HL-60 (cell line): ENCODE results near the gene ICAM1.
A peak's percentile ranks its signal among the peaks of the same experiment; 100 is the strongest.

Source experiments
- DNase-seq, 2 experiments: peaks; one replicate each; pipeline ENCODE4 v3.0.0-alpha.2; 2010 to 2020; ENCODE audit warnings: low read depth in 1 of 2, low spot score in 1 of 2
- H3K27ac ChIP-seq: fragments of 250-450 bp; sonication (Bioruptor Pico); replicated peaks from 2 replicates; pipeline ENCODE4 v1.5.1; 2020; ENCODE audit warnings: mild to moderate bottlenecking, moderate library complexity
- H3K27me3 ChIP-seq: fragments of 250-450 bp; sonication (Bioruptor Pico); 2 replicates; pipeline ENCODE4 v1.5.1; 2021; ENCODE audit warnings: mild to moderate bottlenecking, moderate library complexity; ENCODE audit not compliant: insufficient read depth, poor library complexity, severe bottlenecking
- H3K4me3 ChIP-seq: replicated peaks from 2 replicates; pipeline ENCODE4 v1.5.1; 2011; ENCODE audit warnings: mild to moderate bottlenecking, control low read depth, low read length; ENCODE audit not compliant: insufficient read depth
- GABPA ChIP-seq: IDR thresholded peaks from 2 replicates; pipeline ENCODE4 v1.6.1; 2012; ENCODE audit warnings: low read depth
- POLR2AphosphoS5 ChIP-seq: IDR thresholded peaks from 2 replicates; pipeline ENCODE4 v1.6.1; 2012; ENCODE audit warnings: low read depth
- SPI1 ChIP-seq: IDR thresholded peaks from 2 replicates; pipeline ENCODE4 v1.6.1; 2012; ENCODE audit warnings: low read depth, mild to moderate bottlenecking, borderline replicate concordance
- TF ChIP-seq, protein P1 (sequence below): IDR thresholded peaks from one replicate; pipeline ENCODE4 v1.5.1; 2011; ENCODE audit warnings: low read length, control low read depth, inconsistent platforms; ENCODE audit not compliant: insufficient read depth
- TF ChIP-seq, protein P2 (sequence below): IDR thresholded peaks from 2 replicates; pipeline ENCODE4 v1.6.1; 2012; ENCODE audit warnings: low read depth; ENCODE audit not compliant: insufficient replicate concordance

The ICAM1 gene

DNA sequence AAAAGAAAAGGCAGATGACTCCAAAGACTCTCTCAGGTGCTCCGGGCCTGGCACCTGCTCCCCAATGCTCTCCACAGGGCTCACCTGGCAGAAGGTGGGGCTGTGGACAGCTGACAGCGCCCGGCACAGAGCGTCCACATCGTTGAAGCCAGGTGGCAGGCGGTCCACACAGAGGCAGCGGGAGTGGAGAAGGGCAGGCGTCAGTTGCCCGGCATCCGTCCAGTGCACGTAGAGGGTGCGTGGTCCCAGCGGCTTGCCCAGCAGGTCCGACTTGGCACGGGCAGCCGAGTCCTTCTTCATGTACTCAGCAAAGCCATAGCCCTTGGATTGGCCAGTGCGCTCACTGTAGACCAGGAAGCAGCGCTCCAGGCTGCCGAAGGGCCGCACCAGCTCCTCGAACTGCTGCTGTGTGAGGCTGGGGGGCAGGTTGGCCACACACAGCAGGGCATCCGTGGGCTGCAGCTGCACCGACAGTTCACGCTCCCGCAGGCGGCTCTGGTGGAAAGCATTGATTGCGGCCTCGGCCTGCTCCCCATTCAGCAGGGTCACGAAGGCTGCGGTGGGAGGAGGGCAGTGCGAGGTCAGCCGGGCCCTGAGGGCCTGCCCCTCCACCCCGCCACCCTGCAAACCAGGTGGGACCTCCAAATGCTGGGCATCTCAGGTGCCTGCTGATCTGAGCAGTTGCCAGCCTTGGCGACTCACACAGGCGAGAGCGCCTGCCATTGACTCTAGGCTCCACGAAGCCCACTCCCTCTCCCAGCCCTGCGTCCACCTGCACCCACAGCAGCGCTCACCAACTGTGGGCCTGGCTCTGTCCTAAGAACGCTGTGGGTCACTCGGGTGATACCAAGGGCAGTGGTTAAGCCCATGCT, 57.9 kb downstream of the ICAM1 start:
- TF ChIP-seq POLR2AphosphoS5 (no peak), GABPA (no peak), SPI1 (no peak)
- TF ChIP-seq, protein P1, sequence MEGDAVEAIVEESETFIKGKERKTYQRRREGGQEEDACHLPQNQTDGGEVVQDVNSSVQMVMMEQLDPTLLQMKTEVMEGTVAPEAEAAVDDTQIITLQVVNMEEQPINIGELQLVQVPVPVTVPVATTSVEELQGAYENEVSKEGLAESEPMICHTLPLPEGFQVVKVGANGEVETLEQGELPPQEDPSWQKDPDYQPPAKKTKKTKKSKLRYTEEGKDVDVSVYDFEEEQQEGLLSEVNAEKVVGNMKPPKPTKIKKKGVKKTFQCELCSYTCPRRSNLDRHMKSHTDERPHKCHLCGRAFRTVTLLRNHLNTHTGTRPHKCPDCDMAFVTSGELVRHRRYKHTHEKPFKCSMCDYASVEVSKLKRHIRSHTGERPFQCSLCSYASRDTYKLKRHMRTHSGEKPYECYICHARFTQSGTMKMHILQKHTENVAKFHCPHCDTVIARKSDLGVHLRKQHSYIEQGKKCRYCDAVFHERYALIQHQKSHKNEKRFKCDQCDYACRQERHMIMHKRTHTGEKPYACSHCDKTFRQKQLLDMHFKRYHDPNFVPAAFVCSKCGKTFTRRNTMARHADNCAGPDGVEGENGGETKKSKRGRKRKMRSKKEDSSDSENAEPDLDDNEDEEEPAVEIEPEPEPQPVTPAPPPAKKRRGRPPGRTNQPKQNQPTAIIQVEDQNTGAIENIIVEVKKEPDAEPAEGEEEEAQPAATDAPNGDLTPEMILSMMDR, result no peak
- TF ChIP-seq, protein P2, sequence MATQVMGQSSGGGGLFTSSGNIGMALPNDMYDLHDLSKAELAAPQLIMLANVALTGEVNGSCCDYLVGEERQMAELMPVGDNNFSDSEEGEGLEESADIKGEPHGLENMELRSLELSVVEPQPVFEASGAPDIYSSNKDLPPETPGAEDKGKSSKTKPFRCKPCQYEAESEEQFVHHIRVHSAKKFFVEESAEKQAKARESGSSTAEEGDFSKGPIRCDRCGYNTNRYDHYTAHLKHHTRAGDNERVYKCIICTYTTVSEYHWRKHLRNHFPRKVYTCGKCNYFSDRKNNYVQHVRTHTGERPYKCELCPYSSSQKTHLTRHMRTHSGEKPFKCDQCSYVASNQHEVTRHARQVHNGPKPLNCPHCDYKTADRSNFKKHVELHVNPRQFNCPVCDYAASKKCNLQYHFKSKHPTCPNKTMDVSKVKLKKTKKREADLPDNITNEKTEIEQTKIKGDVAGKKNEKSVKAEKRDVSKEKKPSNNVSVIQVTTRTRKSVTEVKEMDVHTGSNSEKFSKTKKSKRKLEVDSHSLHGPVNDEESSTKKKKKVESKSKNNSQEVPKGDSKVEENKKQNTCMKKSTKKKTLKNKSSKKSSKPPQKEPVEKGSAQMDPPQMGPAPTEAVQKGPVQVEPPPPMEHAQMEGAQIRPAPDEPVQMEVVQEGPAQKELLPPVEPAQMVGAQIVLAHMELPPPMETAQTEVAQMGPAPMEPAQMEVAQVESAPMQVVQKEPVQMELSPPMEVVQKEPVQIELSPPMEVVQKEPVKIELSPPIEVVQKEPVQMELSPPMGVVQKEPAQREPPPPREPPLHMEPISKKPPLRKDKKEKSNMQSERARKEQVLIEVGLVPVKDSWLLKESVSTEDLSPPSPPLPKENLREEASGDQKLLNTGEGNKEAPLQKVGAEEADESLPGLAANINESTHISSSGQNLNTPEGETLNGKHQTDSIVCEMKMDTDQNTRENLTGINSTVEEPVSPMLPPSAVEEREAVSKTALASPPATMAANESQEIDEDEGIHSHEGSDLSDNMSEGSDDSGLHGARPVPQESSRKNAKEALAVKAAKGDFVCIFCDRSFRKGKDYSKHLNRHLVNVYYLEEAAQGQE, result no peak
- H3K27me3 ChIP-seq, result no peaks in the 10 kb centered on the region
- no peak for DNase-seq
- no peak overlapping the region for H3K27ac ChIP-seq
- H3K4me3 ChIP-seq, result no peak overlapping the region

DNA sequence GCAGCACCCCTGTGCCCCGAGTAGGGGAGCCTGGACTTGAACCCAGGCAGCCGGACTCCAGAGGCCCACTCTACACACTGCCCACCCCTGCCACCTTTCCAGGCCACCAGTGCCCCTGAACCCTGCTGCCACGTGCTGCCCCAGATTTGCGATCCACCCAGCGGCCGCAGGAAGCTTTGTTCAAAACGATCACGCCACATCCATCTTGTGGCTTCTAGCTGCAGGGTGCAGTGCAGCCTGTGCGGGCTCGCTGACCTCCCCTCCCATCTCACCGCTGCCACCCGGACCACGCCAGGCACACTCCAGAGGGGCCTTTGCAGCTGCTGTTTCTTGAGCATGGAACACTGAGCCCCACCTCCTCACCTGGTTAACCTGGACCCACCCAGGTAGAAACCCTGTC, 58.6 kb downstream of the ICAM1 start:
- no peak overlapping the region for H3K4me3 ChIP-seq
- DNase-seq, result no peak
- TF ChIP-seq, protein P2, result no peak
- TF ChIP-seq GABPA, result no peak
- no peak for TF ChIP-seq SPI1
- TF ChIP-seq, protein P1, result no peak
- no peak for TF ChIP-seq POLR2AphosphoS5

DNA sequence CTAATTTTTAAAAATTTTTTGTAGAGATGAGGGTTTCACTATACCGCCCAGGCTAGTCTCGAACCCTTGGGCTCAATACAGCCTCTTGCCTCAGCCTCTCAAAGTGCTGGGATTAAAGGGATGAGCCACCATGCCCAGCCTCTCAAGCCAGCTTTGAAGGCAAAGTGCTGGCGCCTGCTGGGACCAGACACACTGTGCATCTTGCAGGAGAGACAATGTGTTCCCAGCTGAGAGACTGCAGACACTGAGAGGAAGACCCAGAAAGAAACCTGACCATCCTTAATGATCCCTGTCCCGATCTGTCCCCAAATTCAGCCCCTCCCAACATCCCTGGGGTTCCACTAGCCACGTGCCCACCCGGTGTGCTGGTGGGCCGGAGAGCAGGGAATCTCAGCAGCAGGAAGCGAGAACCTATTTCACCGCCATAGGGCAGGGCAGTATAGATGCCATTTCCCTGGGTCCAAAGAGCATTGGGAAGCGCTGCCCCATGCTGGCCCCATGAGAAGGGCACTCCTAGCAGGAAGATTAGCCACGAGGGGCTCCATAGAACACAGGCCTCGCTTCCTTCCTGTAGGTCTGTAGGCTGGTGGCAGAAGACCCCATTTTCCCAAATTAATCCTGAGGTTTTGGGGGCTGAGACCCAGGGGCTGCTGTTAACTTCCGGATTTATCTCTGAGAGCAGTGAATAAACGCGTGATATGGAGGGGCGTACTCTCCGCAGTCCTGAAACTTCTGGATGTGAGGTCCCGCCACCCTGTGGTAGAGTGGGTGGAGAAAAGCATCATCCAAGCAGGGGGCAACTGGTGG, 61.4 kb downstream of the ICAM1 start:
- DNase-seq, result no peak
- Histone ChIP-seq H3K4me3 (peak overlapping the region; percentile 94), H3K27me3 (no peaks in the 10 kb centered on the region), H3K27ac (peak overlapping the region; percentile 97)
- TF ChIP-seq, protein P2, result peak; percentile 68
- TF ChIP-seq SPI1, result no peak
- TF ChIP-seq GABPA, result no peak
- TF ChIP-seq POLR2AphosphoS5, result no peak
- TF ChIP-seq, protein P1, result no peak

More for the DNA sequence above, 58.6 kb downstream of the ICAM1 start:
- Histone ChIP-seq H3K27ac (no peak overlapping the region), H3K27me3 (no peaks in the 10 kb centered on the region)
